SH-SY5Y (cell line): ENCODE data around the gene TNFSF11.

Experiments used
- GATA2 ChIP-seq: IDR thresholded peaks from 2 replicates; pipeline ENCODE4 v1.6.1; 2011; ENCODE audit warnings: mild to moderate bottlenecking, low read depth, low read length
- GATA3 ChIP-seq: IDR thresholded peaks from 2 replicates; pipeline ENCODE4 v1.6.1; 2011; ENCODE audit warnings: low read depth, mild to moderate bottlenecking, low read length, moderate library complexity

- TF ChIP-seq GATA2 (no peak), GATA3 (no peak)
These were observed 2.0 kb downstream of the TNFSF11 start for GRCh38 chr13:42575938-42576337.
